GM18505 (cell line): ENCODE measurements around the gene ACTG1.

Source experiments
- ATAC-seq: cut with Tn5 transposase; IDR thresholded peaks from one replicate; pipeline ENCODE4 v1.9.1; 2021; ENCODE audit not compliant: unreplicated experiment
- POLR2A ChIP-seq: IDR thresholded peaks from 4 replicates; pipeline ENCODE4 v1.6.1; 2011; ENCODE audit warnings: borderline replicate concordance; ENCODE audit not compliant: insufficient read depth, insufficient read length; ENCODE audit errors: extremely low read depth

ACTG1 gene

GRCh38 chr17:81520021-81520901, 7.7 kb upstream of the ACTG1 start:
- ATAC-seq, result no peak
- no peak for TF ChIP-seq POLR2A

- no peak for TF ChIP-seq POLR2A
- ATAC-seq, result no peak
Observed at GRCh38 chr17:81519284-81520020, 6.9 kb upstream of the ACTG1 start.

- ATAC-seq, result no peak
- TF ChIP-seq POLR2A, result peak; percentile 66
Observed at GRCh38 chr17:81518785-81519283, 6.2 kb upstream of the ACTG1 start.

GRCh38 chr17:81518113-81518784, 5.7 kb upstream of the ACTG1 start:
- TF ChIP-seq POLR2A, result no peak
- no peak for ATAC-seq

GRCh38 chr17:81517339-81518112, 4.9 kb upstream of the ACTG1 start:
- peak; percentile 78 for TF ChIP-seq POLR2A
- peak; percentile 26 for ATAC-seq

- ATAC-seq, result no peak
Observed at GRCh38 chr17:81517009-81517338, 4.4 kb upstream of the ACTG1 start.

GRCh38 chr17:81516439-81516838, 3.8 kb upstream of the ACTG1 start:
- no peak for TF ChIP-seq POLR2A
- no peak for ATAC-seq

More at GRCh38 chr17:81517009-81517338, 4.4 kb upstream of the ACTG1 start:
- TF ChIP-seq POLR2A, result no peak

GRCh38 chr17:81515530-81516041, 3.0 kb upstream of the ACTG1 start:
- TF ChIP-seq POLR2A, result no peak
- no peak for ATAC-seq

- peak; percentile 62 for TF ChIP-seq POLR2A
- peak; percentile 22 for ATAC-seq
Observed at GRCh38 chr17:81514739-81515529, 2.3 kb upstream of the ACTG1 start.

- no peak for TF ChIP-seq POLR2A
Observed at GRCh38 chr17:81514489-81514738, 1.8 kb upstream of the ACTG1 start.

GRCh38 chr17:81513753-81514488, 1.3 kb upstream of the ACTG1 start:
- ATAC-seq, result no peak
- peak; percentile 21 for TF ChIP-seq POLR2A

More at GRCh38 chr17:81514489-81514738, 1.8 kb upstream of the ACTG1 start:
- no peak for ATAC-seq
